H9 (cell line): ENCODE data around the gene FBXL7. TPM values are rescaled to one million over a fixed set of nuclear protein-coding genes. Genes with fewer than 3 reads are reported as not detected.

Experiments used
- DNase-seq: peaks from one replicate; pipeline ENCODE4 v3.0.0-alpha.2; 2017
- H2AFZ ChIP-seq: one replicate; pipeline ENCODE4 v1.6.1; 2013; ENCODE audit warnings: mild to moderate bottlenecking, low read length, control low read depth, moderate library complexity
- H2AK5ac ChIP-seq: 2 replicates; pipeline ENCODE4 v1.6.1; 2013; ENCODE audit warnings: low read length, control low read depth, mixed read lengths; ENCODE audit not compliant: insufficient read length
- H2BK120ac ChIP-seq: one replicate; pipeline ENCODE4 v1.6.1; 2013; ENCODE audit warnings: low read depth, mild to moderate bottlenecking, low read length, control low read depth, inconsistent platforms; ENCODE audit not compliant: poor library complexity, severe bottlenecking
- H2BK12ac ChIP-seq: 2 replicates; pipeline ENCODE4 v1.6.1; 2013; ENCODE audit warnings: low read length, control low read depth, mixed read lengths, low read depth; ENCODE audit not compliant: insufficient read length
- H2BK15ac ChIP-seq: 2 replicates; pipeline ENCODE4 v1.6.1; 2013; ENCODE audit warnings: low read depth, low read length, control low read depth
- H2BK20ac ChIP-seq: one replicate; pipeline ENCODE4 v1.6.1; 2013; ENCODE audit warnings: low read depth, mild to moderate bottlenecking, low read length, control low read depth, inconsistent platforms; ENCODE audit not compliant: poor library complexity, severe bottlenecking
- H2BK5ac ChIP-seq: 2 replicates; pipeline ENCODE4 v1.6.1; 2013; ENCODE audit warnings: low read length, control low read depth, mixed read lengths; ENCODE audit not compliant: insufficient read length
- H3K14ac ChIP-seq: 2 replicates; pipeline ENCODE4 v1.6.1; 2013; ENCODE audit warnings: low read length, control low read depth; ENCODE audit not compliant: insufficient read depth
- H3K18ac ChIP-seq: 2 replicates; pipeline ENCODE4 v1.6.1; 2013; ENCODE audit warnings: low read depth, mild to moderate bottlenecking, mixed read lengths, low read length, control low read depth; ENCODE audit not compliant: insufficient read length
- H3K23ac ChIP-seq: 2 replicates; pipeline ENCODE4 v1.6.1; 2013; ENCODE audit warnings: low read length, control low read depth, mixed read lengths, low read depth; ENCODE audit not compliant: insufficient read length
- H3K23me2 ChIP-seq: 2 replicates; pipeline ENCODE4 v1.6.1; 2013; ENCODE audit warnings: low read depth, mild to moderate bottlenecking, mixed read lengths, low read length, control low read depth; ENCODE audit not compliant: insufficient read length, poor library complexity, severe bottlenecking
- H3K27ac ChIP-seq: 2 replicates; pipeline ENCODE4 v1.5.1; 2013; ENCODE audit warnings: low read length, control low read depth, mixed read lengths, low read depth; ENCODE audit not compliant: insufficient read length
- H3K27me3 ChIP-seq: 2 replicates; pipeline ENCODE4 v1.6.1; 2013; ENCODE audit warnings: low read length, control low read depth, inconsistent platforms; ENCODE audit not compliant: insufficient read depth
- H3K4ac ChIP-seq: 2 replicates; pipeline ENCODE4 v1.6.1; 2013; ENCODE audit warnings: low read depth, mild to moderate bottlenecking, control low read depth, inconsistent platforms, low read length, moderate library complexity
- H3K4me1 ChIP-seq: 2 replicates; pipeline ENCODE4 v1.6.1; 2013; ENCODE audit warnings: low read length, control low read depth, inconsistent platforms; ENCODE audit not compliant: insufficient read depth
- H3K4me2 ChIP-seq: 2 replicates; pipeline ENCODE4 v1.6.1; 2013; ENCODE audit warnings: low read length, control low read depth, mixed read lengths; ENCODE audit not compliant: insufficient read length, insufficient read depth
- H3K56ac ChIP-seq: 2 replicates; pipeline ENCODE4 v1.6.1; 2013; ENCODE audit warnings: low read depth, mild to moderate bottlenecking, mixed read lengths, low read length, control low read depth; ENCODE audit not compliant: insufficient read length
- H3K79me1 ChIP-seq: 2 replicates; pipeline ENCODE4 v1.6.1; 2013; ENCODE audit warnings: low read depth, mild to moderate bottlenecking, moderate library complexity, low read length, control low read depth, inconsistent platforms; ENCODE audit not compliant: insufficient read depth, poor library complexity, severe bottlenecking
- H3K79me2 ChIP-seq: 2 replicates; pipeline ENCODE4 v1.6.1; 2013; ENCODE audit warnings: low read length, control low read depth, inconsistent platforms; ENCODE audit not compliant: insufficient read depth
- H3K9ac ChIP-seq: 2 replicates; pipeline ENCODE4 v1.6.1; 2013; ENCODE audit warnings: low read length, control low read depth, mixed read lengths; ENCODE audit not compliant: insufficient read length; ENCODE audit errors: extremely low read depth
- H3K9me3 ChIP-seq: one replicate; pipeline ENCODE4 v1.6.1; 2013; ENCODE audit warnings: low read depth, low read length, inconsistent platforms; ENCODE audit not compliant: control insufficient read depth
- H3T11ph ChIP-seq: one replicate; pipeline ENCODE4 v1.6.1; 2013; ENCODE audit warnings: mild to moderate bottlenecking, low read length, control low read depth, inconsistent platforms
- H4K20me1 ChIP-seq: one replicate; pipeline ENCODE4 v1.6.1; 2013; ENCODE audit not compliant: control insufficient read depth, insufficient read length, insufficient read depth
- H4K5ac ChIP-seq: 2 replicates; pipeline ENCODE4 v1.6.1; 2013; ENCODE audit warnings: low read depth, mild to moderate bottlenecking, mixed read lengths, low read length, control low read depth; ENCODE audit not compliant: insufficient read length
- H4K8ac ChIP-seq: replicated peaks from 2 replicates; pipeline ENCODE4 v1.6.1; 2013; ENCODE audit warnings: low read length, control low read depth, mixed read lengths, low read depth; ENCODE audit not compliant: insufficient read length
- H4K91ac ChIP-seq: 2 replicates; pipeline ENCODE4 v1.6.1; 2013; ENCODE audit warnings: low read depth, mild to moderate bottlenecking, moderate library complexity, mixed read lengths, low read length, control low read depth; ENCODE audit not compliant: insufficient read length
- H3K27ac Mint-ChIP-seq, 3 experiments: 2 replicates in 2 of 3; 3 replicates in 1 of 3; pipeline ENCODE4 v1.8.0; 2020 to 2021; ENCODE audit warnings: mixed read lengths in 3 of 3, mild to moderate bottlenecking in 1 of 3, moderate library complexity in 1 of 3
- H3K27me3 Mint-ChIP-seq: 2 replicates; pipeline ENCODE4 v1.8.0; 2021; ENCODE audit warnings: low read depth, mild to moderate bottlenecking, moderate library complexity, mixed read lengths
- H3K36me3 Mint-ChIP-seq, 3 experiments: 2 replicates in 2 of 3; 3 replicates in 1 of 3; pipeline ENCODE4 v1.8.0; 2020 to 2021; ENCODE audit warnings: low read depth in 3 of 3, mixed read lengths in 3 of 3; ENCODE audit not compliant: insufficient read depth in 1 of 3
- H3K4me1 Mint-ChIP-seq, 2 experiments: 2 replicates each; pipeline ENCODE4 v1.8.0; 2020; ENCODE audit warnings: mixed read lengths in 2 of 2
- H3K4me3 Mint-ChIP-seq, 2 experiments: 2 replicates in 1 of 2; 3 replicates in 1 of 2; pipeline ENCODE4 v1.8.0; 2020 to 2021; ENCODE audit warnings: mild to moderate bottlenecking in 2 of 2, mixed read lengths in 2 of 2, moderate library complexity in 1 of 2
- H3K9me3 Mint-ChIP-seq, 2 experiments: 2 replicates in 1 of 2; 3 replicates in 1 of 2; pipeline ENCODE4 v1.8.0; 2020; ENCODE audit warnings: mild to moderate bottlenecking in 2 of 2, mixed read lengths in 2 of 2, moderate library complexity in 1 of 2
- CTCF ChIP-seq: fragments of 200-600 bp; sonication (generic); conservative IDR thresholded peaks from 3 replicates; pipeline ENCODE4 v1.8.0; 2021; ENCODE audit warnings: antibody characterized with exemption, mild to moderate bottlenecking
- WGBS: extraction: QIAGEN DNeasy Blood & Tissue Kit; methylation state at CpG from one replicate; pipeline ENCODE4 v1.1.7; 2013; ENCODE audit warnings: missing lambda C conversion rate, low lambda C conversion rate, mixed read lengths; ENCODE audit not compliant: insufficient read length; ENCODE audit errors: extremely low coverage; 5-methylcytosine and 5-hydroxymethylcytosine counted together
- total RNA-seq: library from RNA; stranded (reverse); gene quantifications from 2 replicates; pipeline ENCODE4 v1.2.1, GENCODE V29; 2021

Gene FBXL7
- total RNA-seq, 1 experiment from 2014 or later = 14.6 TPM

- H3K27ac Mint-ChIP-seq = no peak overlapping the region
- WGBS = no CpG with 5 or more reads among the region's 2 CpGs
- no peak for DNase-seq
- Histone ChIP-seq H3K23ac (no peak overlapping the region), H2BK5ac (no peak overlapping the region), H4K5ac (no peak overlapping the region), H3K18ac (no peak overlapping the region), H3K27ac (no peak overlapping the region), H3K9me3 (no peaks in the 10 kb centered on the region), H2AFZ (no peak overlapping the region), H3K4me2 (no peak overlapping the region), H3K56ac (no peak overlapping the region), H3K23me2 (no peaks in the 10 kb centered on the region), H4K20me1 (no peaks in the 10 kb centered on the region), H3K27me3 (no peaks in the 10 kb centered on the region), H3K79me2 (peaks cover 3% of the 10 kb centered on the region; the same call in 1 of the 2 replicates), H2BK20ac (no peak overlapping the region), H2BK120ac (no peak overlapping the region), H4K91ac (no peak overlapping the region), H3K14ac (no peak overlapping the region), H2BK15ac (no peak overlapping the region), H3K4ac (no peak overlapping the region), H3K4me1 (no peaks in the 10 kb centered on the region), H3T11ph (no peak overlapping the region), H4K8ac (no peak overlapping the region), H3K79me1 (peaks cover 4% of the 10 kb centered on the region), H2AK5ac (no peak overlapping the region), H2BK12ac (no peak overlapping the region), H3K9ac (no peak overlapping the region)
- TF ChIP-seq CTCF = no peak
- peaks cover 2 to 7% of the 10 kb centered on the region in 2 experiments; a peak in 2 of 5 replicates for H3K9me3 Mint-ChIP-seq
- no peak overlapping the region for H3K4me3 Mint-ChIP-seq
- peaks cover 8 to 16% (median 8%) of the 10 kb centered on the region in 3 experiments for H3K36me3 Mint-ChIP-seq
- H3K4me1 Mint-ChIP-seq = peaks cover 4 to 5% of the 10 kb centered on the region in 2 experiments; a peak in 3 of 4 replicates
- H3K27me3 Mint-ChIP-seq = no peaks in the 10 kb centered on the region
Measured at GRCh38 chr5:15529821-15530220, 29.8 kb downstream of the FBXL7 start.
